ENCODE results near the gene ABCA13.

The ABCA13 gene

GRCh38 chr7:48667407-48667806 lies 496.1 kb downstream of the ABCA13 start:
- TF ChIP-seq, protein P1, sequence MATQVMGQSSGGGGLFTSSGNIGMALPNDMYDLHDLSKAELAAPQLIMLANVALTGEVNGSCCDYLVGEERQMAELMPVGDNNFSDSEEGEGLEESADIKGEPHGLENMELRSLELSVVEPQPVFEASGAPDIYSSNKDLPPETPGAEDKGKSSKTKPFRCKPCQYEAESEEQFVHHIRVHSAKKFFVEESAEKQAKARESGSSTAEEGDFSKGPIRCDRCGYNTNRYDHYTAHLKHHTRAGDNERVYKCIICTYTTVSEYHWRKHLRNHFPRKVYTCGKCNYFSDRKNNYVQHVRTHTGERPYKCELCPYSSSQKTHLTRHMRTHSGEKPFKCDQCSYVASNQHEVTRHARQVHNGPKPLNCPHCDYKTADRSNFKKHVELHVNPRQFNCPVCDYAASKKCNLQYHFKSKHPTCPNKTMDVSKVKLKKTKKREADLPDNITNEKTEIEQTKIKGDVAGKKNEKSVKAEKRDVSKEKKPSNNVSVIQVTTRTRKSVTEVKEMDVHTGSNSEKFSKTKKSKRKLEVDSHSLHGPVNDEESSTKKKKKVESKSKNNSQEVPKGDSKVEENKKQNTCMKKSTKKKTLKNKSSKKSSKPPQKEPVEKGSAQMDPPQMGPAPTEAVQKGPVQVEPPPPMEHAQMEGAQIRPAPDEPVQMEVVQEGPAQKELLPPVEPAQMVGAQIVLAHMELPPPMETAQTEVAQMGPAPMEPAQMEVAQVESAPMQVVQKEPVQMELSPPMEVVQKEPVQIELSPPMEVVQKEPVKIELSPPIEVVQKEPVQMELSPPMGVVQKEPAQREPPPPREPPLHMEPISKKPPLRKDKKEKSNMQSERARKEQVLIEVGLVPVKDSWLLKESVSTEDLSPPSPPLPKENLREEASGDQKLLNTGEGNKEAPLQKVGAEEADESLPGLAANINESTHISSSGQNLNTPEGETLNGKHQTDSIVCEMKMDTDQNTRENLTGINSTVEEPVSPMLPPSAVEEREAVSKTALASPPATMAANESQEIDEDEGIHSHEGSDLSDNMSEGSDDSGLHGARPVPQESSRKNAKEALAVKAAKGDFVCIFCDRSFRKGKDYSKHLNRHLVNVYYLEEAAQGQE (IDR thresholded peaks at IDR 0.05; ENCODE audit: insufficient read depth in 1 of 2, low read depth in 2 of 2, low read length in 2 of 2) = no peak
- no peak for TF ChIP-seq SIN3A (IDR thresholded peaks at IDR 0.05; ENCODE audit: borderline replicate concordance, insufficient read depth, low read length)

DNA sequence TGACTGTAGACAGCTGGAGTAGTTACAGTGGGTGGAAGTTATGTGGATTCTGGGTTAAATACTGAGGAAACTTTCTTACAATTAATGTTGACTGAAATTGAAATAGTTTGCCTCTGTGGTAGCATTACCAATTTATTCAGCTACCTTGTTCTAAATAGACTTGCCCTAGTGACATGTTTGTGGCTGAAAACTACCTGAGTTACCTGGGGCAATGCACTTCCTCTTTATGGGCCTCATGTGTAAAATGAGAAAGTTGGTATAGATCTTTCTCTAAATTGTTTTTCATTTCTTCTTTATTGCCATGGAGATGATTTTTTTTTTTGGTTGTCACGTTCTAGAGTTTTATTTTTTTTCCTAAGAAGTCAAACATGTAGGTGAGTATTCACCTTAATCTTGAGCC lies 500.4 kb downstream of the ABCA13 start:
- no peak for TF ChIP-seq TAF1 (IDR thresholded peaks at IDR 0.05; ENCODE audit: borderline replicate concordance, insufficient read depth, low read length)

DNA sequence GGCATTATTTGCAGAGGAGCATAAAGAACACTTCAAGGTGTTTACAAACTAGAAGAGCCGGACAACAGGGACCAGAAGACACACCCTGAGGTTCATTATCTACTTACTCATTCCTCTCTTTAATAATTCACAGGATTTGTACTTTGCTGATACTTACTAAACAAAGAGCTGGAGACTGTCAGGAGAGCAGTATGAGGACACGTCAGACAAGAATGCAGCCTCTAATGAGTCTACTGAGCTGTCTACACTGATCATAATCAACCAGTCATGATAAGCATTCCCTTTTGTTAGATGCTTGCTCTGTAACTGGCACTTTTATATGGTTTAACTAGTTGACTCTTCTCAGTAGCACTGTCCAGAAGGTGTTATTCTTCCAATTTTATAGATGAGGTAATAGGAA lies 509.7 kb downstream of the ABCA13 start:
- TF ChIP-seq FOXP2 (optimal IDR thresholded peaks at IDR 0.05; ENCODE audit: borderline replicate concordance, extremely low read depth, extremely low read length, insufficient read depth) = no peak
- TF ChIP-seq SIN3A (IDR thresholded peaks at IDR 0.05; ENCODE audit: borderline replicate concordance, insufficient read depth, low read length) = no peak
- no peak for TF ChIP-seq TAF1 (IDR thresholded peaks at IDR 0.05; ENCODE audit: borderline replicate concordance, insufficient read depth, low read length)
- TF ChIP-seq, protein P1 (IDR thresholded peaks at IDR 0.05; ENCODE audit: insufficient read depth in 1 of 2, low read depth in 2 of 2, low read length in 2 of 2) = no peak
- TF ChIP-seq POLR2AphosphoS5 (IDR thresholded peaks at IDR 0.05; ENCODE audit: low read depth, low read length) = no peak

- TF ChIP-seq SIN3A (IDR thresholded peaks at IDR 0.05; ENCODE audit: borderline replicate concordance, insufficient read depth, low read length) (no peak), POLR2AphosphoS5 (IDR thresholded peaks at IDR 0.05; ENCODE audit: low read depth, low read length) (no peak)
These were observed 520.5 kb downstream of the ABCA13 start for GRCh38 chr7:48691788-48692187.
